SK-N-SH (cell line): ENCODE measurements around the gene DRAP1. TPM values are rescaled to one million over a fixed set of nuclear protein-coding genes. Genes with fewer than 3 reads are reported as not detected.

Source experiments
- CTCF ChIA-PET: fragments of 300-600, 350-600 bp; formaldehyde crosslinking; extraction: SDS; loops from one replicate; lab custom pipeline; 2021; lab: Yijun Ruan, JAX
- POLR2A ChIA-PET: fragments of 350-600 bp; sonication (Branson Sonifier 250); formaldehyde crosslinking; extraction: SDS; loops from one replicate; lab custom pipeline; 2020; ENCODE audit warnings: antibody characterized with exemption, inconsistent platforms; lab: Yijun Ruan, JAX
- DNase-seq: peaks from one replicate; pipeline ENCODE4 v3.0.0; 2012
- H2AFZ ChIP-seq: fragments of 200-600 bp; sonication (generic); 2 replicates; pipeline ENCODE4 v1.8.1; 2016; ENCODE audit warnings: antibody characterized with exemption, mild to moderate bottlenecking, low read depth
- H3F3A ChIP-seq: fragments of 200-600 bp; sonication (generic); replicated peaks from 2 replicates; pipeline ENCODE3; 2016; ENCODE audit warnings: antibody characterized with exemption, mild to moderate bottlenecking; ENCODE audit not compliant: insufficient read depth
- H3K27ac ChIP-seq, 2 experiments: fragments of 200-500 bp in 1 of 2; fragments of 200-600 bp in 1 of 2; sonication (Bioruptor generic) in 1 of 2; sonication (generic), shearing (Covaris generic) in 1 of 2; 2 replicates each; pipeline versions ENCODE4 v1.5.1 to v1.6.1; 2014 to 2016; ENCODE audit warnings: low read depth in 2 of 2, inconsistent platforms in 1 of 2, low read length in 1 of 2, mild to moderate bottlenecking in 1 of 2, mixed read lengths in 1 of 2
- H3K27me3 ChIP-seq: fragments of 200-600 bp; sonication (generic), shearing (Covaris generic); 2 replicates; pipeline ENCODE4 v1.6.1; 2016; ENCODE audit warnings: mixed run types; ENCODE audit not compliant: insufficient read depth
- H3K36me3 ChIP-seq, 2 experiments: fragments of 200-500 bp in 1 of 2; fragments of 200-600 bp in 1 of 2; sonication (Bioruptor generic) in 1 of 2; sonication (generic) in 1 of 2; replicated peaks in 1 of 2; 2 replicates each; pipeline versions ENCODE3 to v1.5.1; 2014 to 2016; ENCODE audit warnings: low read length in 1 of 2, mild to moderate bottlenecking in 1 of 2; ENCODE audit not compliant: insufficient read depth in 2 of 2, control insufficient read depth in 1 of 2
- H3K4me1 ChIP-seq, 2 experiments: fragments of 200-500 bp in 1 of 2; fragments of 200-600 bp in 1 of 2; sonication (Bioruptor generic) in 1 of 2; sonication (generic), shearing (Covaris generic) in 1 of 2; 2 replicates each; pipeline versions ENCODE4 v1.5.1 to v1.6.1; 2014 to 2016; ENCODE audit warnings: low read depth in 1 of 2, low read length in 1 of 2, mixed run types in 1 of 2; ENCODE audit not compliant: insufficient read depth in 2 of 2, control insufficient read depth in 1 of 2
- H3K4me2 ChIP-seq: fragments of 200-600 bp; sonication (generic), shearing (Covaris generic); 2 replicates; pipeline ENCODE4 v1.6.1; 2017; ENCODE audit warnings: mixed run types
- H3K4me3 ChIP-seq, 2 experiments: fragments of 200-500 bp in 1 of 2; fragments of 200-600 bp in 1 of 2; sonication (Bioruptor generic) in 1 of 2; sonication (generic), shearing (Covaris generic) in 1 of 2; 2 replicates each; pipeline versions ENCODE4 v1.5.1 to v1.8.1; 2014 to 2016; ENCODE audit warnings: low read depth in 2 of 2, inconsistent platforms in 1 of 2, low read length in 1 of 2, mild to moderate bottlenecking in 1 of 2, mixed read lengths in 1 of 2, moderate library complexity in 1 of 2
- H3K79me2 ChIP-seq: fragments of 200-600 bp; sonication (generic); 2 replicates; pipeline ENCODE4 v1.8.1; 2017; ENCODE audit warnings: mild to moderate bottlenecking; ENCODE audit not compliant: insufficient read depth
- H3K9ac ChIP-seq: fragments of 200-600 bp; sonication (generic); 2 replicates; pipeline ENCODE4 v1.6.1; 2017; ENCODE audit warnings: mixed run types
- H3K9me2 ChIP-seq: fragments of 200-600 bp; sonication (generic); 2 replicates; pipeline ENCODE4 v1.6.1; 2017; ENCODE audit warnings: mixed run types
- H3K9me3 ChIP-seq: fragments of 200-600 bp; sonication (generic); 2 replicates; pipeline ENCODE4 v1.6.1; 2017; ENCODE audit warnings: mixed run types, mild to moderate bottlenecking, moderate library complexity
- H4K20me1 ChIP-seq: fragments of 200-600 bp; sonication (generic); 2 replicates; pipeline ENCODE4 v1.6.1; 2017; ENCODE audit warnings: mild to moderate bottlenecking, mixed run types; ENCODE audit not compliant: insufficient read depth
- FOXJ3 ChIP-seq: sonication (generic); formaldehyde crosslinking; IDR thresholded peaks from 2 replicates; pipeline ENCODE4 v1.5.1; 2020; ENCODE audit warnings: mild to moderate bottlenecking, missing genetic modification reagents
- FOXM1 ChIP-seq: IDR thresholded peaks from 2 replicates; pipeline ENCODE4 v1.4.0; 2012; ENCODE audit warnings: low read depth, mild to moderate bottlenecking
- GATA2 ChIP-seq: sonication (generic); formaldehyde crosslinking; IDR thresholded peaks from 2 replicates; pipeline ENCODE4 v1.5.0; 2020; ENCODE audit warnings: mild to moderate bottlenecking, missing genetic modification reagents
- IRF3 ChIP-seq: fragments of 150-350 bp; IDR thresholded peaks from 2 replicates; pipeline ENCODE4 v1.6.1; 2016; ENCODE audit warnings: mild to moderate bottlenecking, low read depth, low read length
- JUND ChIP-seq: IDR thresholded peaks from 2 replicates; pipeline ENCODE4 v1.4.0; 2012
- MEF2A ChIP-seq: IDR thresholded peaks from 2 replicates; pipeline ENCODE4 v1.4.0; 2012; ENCODE audit warnings: low read depth, borderline replicate concordance
- RAD21 ChIP-seq: IDR thresholded peaks from 2 replicates; pipeline ENCODE4 v1.6.1; 2012; ENCODE audit warnings: mild to moderate bottlenecking, low read length
- SIN3A ChIP-seq: IDR thresholded peaks from 2 replicates; pipeline ENCODE4 v1.6.1; 2012; ENCODE audit warnings: low read depth, mild to moderate bottlenecking, low read length, moderate library complexity, borderline replicate concordance
- SMC3 ChIP-seq: IDR thresholded peaks from 2 replicates; pipeline ENCODE4 v1.6.1; 2012; ENCODE audit warnings: low read depth, low read length, improper control_type of control experiment
- YY1 ChIP-seq: IDR thresholded peaks from 2 replicates; pipeline ENCODE4 v1.4.0; 2012; ENCODE audit warnings: low read depth, mild to moderate bottlenecking
- WGBS: methylation state at CpG from one replicate; pipeline ENCODE4 v1.1.6; 2017; ENCODE audit warnings: low lambda C conversion rate; 5-methylcytosine and 5-hydroxymethylcytosine counted together
- polyA plus RNA-seq, 3 experiments: library from polyadenylated mRNA; depleted of rRNA; stranded (reverse); fragments of >200 nt; gene quantifications; 2 replicates each; pipeline ENCODE4 v1.2.3, GENCODE V29; 2012
- TF ChIP-seq, protein P1 (sequence below): IDR thresholded peaks from 2 replicates; pipeline ENCODE4 v1.6.1; 2012; ENCODE audit warnings: mild to moderate bottlenecking, low read depth, low read length, moderate library complexity
- TF ChIP-seq, protein P2 (sequence below): IDR thresholded peaks from 2 replicates; pipeline ENCODE4 v1.4.0; 2012; ENCODE audit warnings: low read depth, borderline replicate concordance

Gene DRAP1
- polyA plus RNA-seq, 1 of the 3 experiments (the other 2 are of a cell fraction), result 464 TPM

- Histone ChIP-seq H4K20me1 (0 out of 2 replicates have a peak, but pooled peaks cover 4% of the 10 kb centered on the region), H3K9me2 (no peaks in the 10 kb centered on the region), H3K27me3 (no peaks in the 10 kb centered on the region), H3K4me2 (no peak overlapping the region), H3K4me1 (peaks cover 21 to 32% of the 10 kb centered on the region in 2 experiments; a peak in 3 of 4 replicates), H3K27ac (no peak overlapping the region), H3K4me3 (no peak overlapping the region), H3K79me2 (peaks cover 48% of the 10 kb centered on the region), H3K9me3 (no peaks in the 10 kb centered on the region), H3K9ac (no peak overlapping the region), H3K36me3 (peaks cover 12 to 27% of the 10 kb centered on the region in 2 experiments), H3F3A (peaks cover 32% of the 10 kb centered on the region), H2AFZ (no peak overlapping the region)
- ChIA-PET POLR2A (no interaction called here), CTCF (interaction anchor here (1.4 to 5.5 kb wide), 3 partner anchors 10 to 37 kb away, joined by 3 to 22 read pairs (median 20); no protein-coding TSS in a partner anchor)
- no peak for TF ChIP-seq SMC3
- no peak for TF ChIP-seq RAD21
- TF ChIP-seq, protein P1, sequence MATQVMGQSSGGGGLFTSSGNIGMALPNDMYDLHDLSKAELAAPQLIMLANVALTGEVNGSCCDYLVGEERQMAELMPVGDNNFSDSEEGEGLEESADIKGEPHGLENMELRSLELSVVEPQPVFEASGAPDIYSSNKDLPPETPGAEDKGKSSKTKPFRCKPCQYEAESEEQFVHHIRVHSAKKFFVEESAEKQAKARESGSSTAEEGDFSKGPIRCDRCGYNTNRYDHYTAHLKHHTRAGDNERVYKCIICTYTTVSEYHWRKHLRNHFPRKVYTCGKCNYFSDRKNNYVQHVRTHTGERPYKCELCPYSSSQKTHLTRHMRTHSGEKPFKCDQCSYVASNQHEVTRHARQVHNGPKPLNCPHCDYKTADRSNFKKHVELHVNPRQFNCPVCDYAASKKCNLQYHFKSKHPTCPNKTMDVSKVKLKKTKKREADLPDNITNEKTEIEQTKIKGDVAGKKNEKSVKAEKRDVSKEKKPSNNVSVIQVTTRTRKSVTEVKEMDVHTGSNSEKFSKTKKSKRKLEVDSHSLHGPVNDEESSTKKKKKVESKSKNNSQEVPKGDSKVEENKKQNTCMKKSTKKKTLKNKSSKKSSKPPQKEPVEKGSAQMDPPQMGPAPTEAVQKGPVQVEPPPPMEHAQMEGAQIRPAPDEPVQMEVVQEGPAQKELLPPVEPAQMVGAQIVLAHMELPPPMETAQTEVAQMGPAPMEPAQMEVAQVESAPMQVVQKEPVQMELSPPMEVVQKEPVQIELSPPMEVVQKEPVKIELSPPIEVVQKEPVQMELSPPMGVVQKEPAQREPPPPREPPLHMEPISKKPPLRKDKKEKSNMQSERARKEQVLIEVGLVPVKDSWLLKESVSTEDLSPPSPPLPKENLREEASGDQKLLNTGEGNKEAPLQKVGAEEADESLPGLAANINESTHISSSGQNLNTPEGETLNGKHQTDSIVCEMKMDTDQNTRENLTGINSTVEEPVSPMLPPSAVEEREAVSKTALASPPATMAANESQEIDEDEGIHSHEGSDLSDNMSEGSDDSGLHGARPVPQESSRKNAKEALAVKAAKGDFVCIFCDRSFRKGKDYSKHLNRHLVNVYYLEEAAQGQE, result no peak
- 98% methylated on average over 8 of the region's 10 CpGs for WGBS
- DNase-seq, result no peak
These were observed 2.6 kb downstream of the DRAP1 start for GRCh38 chr11:65921876-65922275.

DNA sequence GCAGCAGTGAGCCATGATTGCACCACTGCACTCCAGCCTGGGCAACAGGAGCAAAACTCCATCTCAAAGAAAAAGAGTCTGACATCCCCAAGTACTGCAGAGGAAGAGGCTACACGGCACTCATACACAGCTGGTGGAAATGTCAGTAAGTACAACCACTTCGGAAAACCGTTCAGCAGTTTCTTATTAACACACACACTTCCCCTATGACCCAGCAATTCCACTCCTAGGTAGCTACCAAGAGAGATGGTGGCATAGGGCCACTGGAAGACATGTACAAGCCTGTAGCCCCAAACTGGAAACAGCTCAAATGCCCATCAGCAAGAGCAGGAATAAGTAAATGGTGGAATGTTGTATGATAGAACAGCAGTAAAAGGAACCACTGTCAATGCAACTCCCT lies 3.3 kb downstream of the DRAP1 start:
- Histone ChIP-seq H3K4me3 (no peak overlapping the region), H4K20me1 (0 out of 2 replicates have a peak, but pooled peaks cover 4% of the 10 kb centered on the region), H3K79me2 (peaks cover 41% of the 10 kb centered on the region), H3K9me3 (no peaks in the 10 kb centered on the region), H3K36me3 (peaks cover 10 to 31% of the 10 kb centered on the region in 2 experiments), H2AFZ (no peak overlapping the region), H3K4me2 (no peak overlapping the region), H3K27ac (no peak overlapping the region), H3F3A (peaks cover 26% of the 10 kb centered on the region), H3K27me3 (no peaks in the 10 kb centered on the region), H3K4me1 (peaks cover 14 to 26% of the 10 kb centered on the region in 2 experiments; a peak in 3 of 4 replicates), H3K9ac (no peak overlapping the region), H3K9me2 (no peaks in the 10 kb centered on the region)
- POLR2A ChIA-PET, result interaction anchor here (1.2 kb wide), 1 partner anchor 52 kb away, joined by 3 read pairs; no protein-coding TSS in a partner anchor
- TF ChIP-seq GATA2 (CRISPR knock-in tag) (no peak), JUND (no peak), MEF2A (no peak), SIN3A (no peak), IRF3 (no peak), YY1 (no peak), FOXJ3 (CRISPR knock-in tag) (no peak), FOXM1 (no peak)
- TF ChIP-seq, protein P2, sequence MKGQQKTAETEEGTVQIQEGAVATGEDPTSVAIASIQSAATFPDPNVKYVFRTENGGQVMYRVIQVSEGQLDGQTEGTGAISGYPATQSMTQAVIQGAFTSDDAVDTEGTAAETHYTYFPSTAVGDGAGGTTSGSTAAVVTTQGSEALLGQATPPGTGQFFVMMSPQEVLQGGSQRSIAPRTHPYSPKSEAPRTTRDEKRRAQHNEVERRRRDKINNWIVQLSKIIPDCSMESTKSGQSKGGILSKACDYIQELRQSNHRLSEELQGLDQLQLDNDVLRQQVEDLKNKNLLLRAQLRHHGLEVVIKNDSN, result no peak
- TF ChIP-seq, protein P1, result no peak
- no peak for DNase-seq
- WGBS, result 96% methylated on average over 3 of the region's 3 CpGs
- CTCF ChIA-PET, result interaction anchor here (0.7 to 5.5 kb wide), 5 partner anchors 10 to 100 kb away, joined by 3 to 22 read pairs (median 6); partner anchors contain the start of gene FIBP
